A549 treated with ZK216348 at 1 μM for 4 hours (cell line): ENCODE results near the gene ACTR5. TPM values are rescaled to one million over a fixed set of nuclear protein-coding genes. Genes with fewer than 3 reads are reported as not detected.

ENCODE experiments used
- total RNA-seq: library from RNA; stranded (reverse); fragments of 200-300 nt; extraction: Qiagen RNA extraction; gene quantifications from 5 replicates; pipeline ENCODE4 v1.2.3, GENCODE V29; 2022; ENCODE audit warnings: low read depth

ACTR5 gene
- 8.1 to 11.1 TPM (median 10.6 TPM) in 5 replicates for total RNA-seq

DNA sequence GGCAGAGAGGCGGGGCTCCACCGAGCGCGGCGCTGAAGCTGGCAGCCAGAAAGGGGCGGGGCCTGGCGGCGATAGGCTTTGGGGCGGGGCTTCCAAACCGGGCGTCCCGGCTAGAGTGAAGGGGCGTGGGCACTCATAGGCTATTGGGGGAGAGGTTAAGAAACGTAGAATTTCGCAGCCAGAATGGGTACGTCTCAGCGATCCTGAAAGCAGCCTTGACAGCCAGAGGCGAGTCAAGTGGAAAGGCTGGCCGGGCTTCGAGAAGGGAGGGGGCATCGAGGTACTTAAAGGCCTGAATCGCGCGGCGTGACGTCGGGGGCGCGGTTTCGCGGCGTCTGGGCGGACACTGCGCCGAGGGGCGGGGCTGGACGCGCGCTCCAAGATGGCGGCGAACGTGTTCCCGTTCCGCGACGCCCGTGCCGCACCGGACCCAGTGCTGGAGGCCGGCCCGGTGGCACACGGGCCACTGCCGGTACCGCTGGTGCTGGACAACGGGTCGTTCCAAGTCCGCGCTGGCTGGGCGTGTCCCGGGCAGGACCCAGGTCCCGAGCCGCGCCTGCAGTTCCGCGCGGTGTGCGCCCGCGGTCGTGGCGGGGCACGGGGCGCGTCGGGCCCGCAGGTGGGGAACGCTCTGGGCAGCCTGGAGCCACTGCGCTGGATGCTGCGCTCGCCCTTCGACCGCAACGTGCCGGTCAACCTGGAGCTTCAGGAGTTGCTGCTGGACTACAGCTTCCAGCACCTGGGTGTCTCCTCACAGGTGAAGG is at the start of gene ACTR5:
TSS of gene ACTR5 (plus strand) at position 364 of the 764 bp plus-strand sequence. CDS start at position 383, 19 bp downstream.

GRCh38 chr20:38723848-38724625 is 24.2 kb upstream of the ACTR5 start, which contains the start of gene SLC32A1:
Gene SLC32A1 (plus strand): TSS chr20:38724486. CDS start chr20:38724725, 239 bp downstream.

DNA sequence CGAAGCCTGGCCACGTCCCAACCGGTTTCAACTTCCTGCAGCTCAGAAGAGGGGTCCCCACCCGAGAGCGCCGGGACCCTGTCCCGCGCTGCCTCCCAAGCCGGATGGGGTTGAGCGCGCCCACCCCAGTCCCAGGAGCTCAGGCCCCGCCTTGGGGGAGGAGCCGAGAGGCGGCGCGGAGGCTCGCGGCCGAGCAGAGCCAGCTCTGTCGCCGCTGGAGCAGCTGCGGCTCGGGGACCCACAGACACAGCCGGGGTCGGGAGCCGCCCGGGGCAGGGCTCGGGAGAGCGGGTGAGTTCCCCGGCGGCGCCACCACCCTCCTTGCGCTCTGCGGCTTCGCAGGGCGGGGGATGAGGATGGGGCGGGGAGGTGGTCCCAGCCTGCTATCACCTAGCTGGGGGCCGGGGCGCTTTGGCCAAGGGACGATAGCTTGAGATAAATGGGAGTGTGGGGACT is 57.3 kb downstream of the ACTR5 start, which contains the start of gene PPP1R16B:
TSS of gene PPP1R16B (plus strand) at position 196 of the 456 bp plus-strand sequence. CDS start 30,229 bp downstream, outside the sequence.

Other genes with a start within 250 kb of the ACTR5 start
- not detected in 5 replicates for gene ADIG, start 167.3 kb upstream of the ACTR5 start, total RNA-seq
- gene ARHGAP40, start 146.7 kb upstream of the ACTR5 start, total RNA-seq: not detected in 5 replicates
- gene SLC32A1, start 24.0 kb upstream of the ACTR5 start, total RNA-seq: not detected in 5 replicates
- 0.11 to 0.43 TPM (median 0.18 TPM) in 5 replicates for gene PPP1R16B, start 57.2 kb downstream of the ACTR5 start, total RNA-seq
- 50.0 to 75.0 TPM (median 67.8 TPM) in 5 replicates for gene FAM83D, start 178.0 kb downstream of the ACTR5 start, total RNA-seq
- gene DHX35, start 213.9 kb downstream of the ACTR5 start, total RNA-seq: 6.8 to 7.9 TPM (median 7.0 TPM) in 5 replicates